Prostate gland (tissue), 2 donors: ENCODE measurements around the gene STPG3.

Experiments used
- POLR2A ChIP-seq: fragments of 450-650 bp; IDR thresholded peaks from one replicate; pipeline ENCODE4 v1.6.1; 2016; ENCODE audit warnings: antibody characterized with exemption, mild to moderate bottlenecking
- POLR2AphosphoS5 ChIP-seq: sonication (generic); formaldehyde crosslinking; IDR thresholded peaks from one replicate; pipeline ENCODE4 v1.6.1; 2017; ENCODE audit warnings: antibody characterized with exemption
- TF ChIP-seq, protein P1 (sequence below), 4 experiments: fragments of 200-600 bp in 2 of 4; fragments of 450-650 bp in 2 of 4; sonication (generic) in 2 of 4; IDR thresholded peaks; 1 replicate in 3 of 4; 2 replicates in 1 of 4; pipeline ENCODE4 v1.5.1; 2016 to 2019; ENCODE audit warnings: antibody characterized with exemption in 4 of 4, mild to moderate bottlenecking in 2 of 4, moderate library complexity in 2 of 4

DNA sequence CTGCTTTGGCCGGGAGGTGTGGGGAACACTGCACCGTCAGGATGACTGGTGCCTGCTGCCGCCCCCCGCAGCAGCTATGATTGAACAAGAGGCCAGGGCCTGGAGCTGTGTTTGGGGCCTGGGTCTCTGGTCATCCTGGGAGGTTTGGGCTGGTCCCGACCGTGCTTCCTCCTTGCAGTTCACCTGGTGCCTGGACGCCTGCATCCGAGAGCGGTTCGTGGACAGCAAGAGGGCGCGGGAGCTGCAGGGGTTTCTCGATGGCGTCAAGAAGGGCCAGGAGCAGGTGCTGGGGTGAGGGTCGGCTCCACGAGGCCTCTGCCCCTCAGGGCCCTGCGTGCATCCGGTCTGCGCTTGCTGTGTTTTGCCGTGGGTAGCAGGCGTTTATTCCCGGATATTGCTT lies 13.0 kb downstream of the STPG3 start:
- TF ChIP-seq POLR2AphosphoS5 (no peak), POLR2A (no peak)
- TF ChIP-seq, protein P1, sequence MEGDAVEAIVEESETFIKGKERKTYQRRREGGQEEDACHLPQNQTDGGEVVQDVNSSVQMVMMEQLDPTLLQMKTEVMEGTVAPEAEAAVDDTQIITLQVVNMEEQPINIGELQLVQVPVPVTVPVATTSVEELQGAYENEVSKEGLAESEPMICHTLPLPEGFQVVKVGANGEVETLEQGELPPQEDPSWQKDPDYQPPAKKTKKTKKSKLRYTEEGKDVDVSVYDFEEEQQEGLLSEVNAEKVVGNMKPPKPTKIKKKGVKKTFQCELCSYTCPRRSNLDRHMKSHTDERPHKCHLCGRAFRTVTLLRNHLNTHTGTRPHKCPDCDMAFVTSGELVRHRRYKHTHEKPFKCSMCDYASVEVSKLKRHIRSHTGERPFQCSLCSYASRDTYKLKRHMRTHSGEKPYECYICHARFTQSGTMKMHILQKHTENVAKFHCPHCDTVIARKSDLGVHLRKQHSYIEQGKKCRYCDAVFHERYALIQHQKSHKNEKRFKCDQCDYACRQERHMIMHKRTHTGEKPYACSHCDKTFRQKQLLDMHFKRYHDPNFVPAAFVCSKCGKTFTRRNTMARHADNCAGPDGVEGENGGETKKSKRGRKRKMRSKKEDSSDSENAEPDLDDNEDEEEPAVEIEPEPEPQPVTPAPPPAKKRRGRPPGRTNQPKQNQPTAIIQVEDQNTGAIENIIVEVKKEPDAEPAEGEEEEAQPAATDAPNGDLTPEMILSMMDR (IDR thresholded peaks at IDR 0.05): no peak
